Activated T-cell treated with anti-CD3 and anti-CD28 coated beads, Interleukin-2, amount 50 U/mL, for 72 hours (primary cell): ENCODE results near the gene C1orf226. TPM values are rescaled to one million over a fixed set of nuclear protein-coding genes. Genes with fewer than 3 reads are reported as not detected.

Experiments
- ATAC-seq, 2 donors: fragments of 150-1000 bp; cut with Tn5 transposase; replicated peaks in 1 of 2; 2 replicates each; pipeline ENCODE4 v1.10.0; 2021; ENCODE audit warnings: moderate library complexity in 2 of 2, mild to moderate bottlenecking in 1 of 2
- DNase-seq, 2 donors: peaks; one replicate each; pipeline ENCODE4 v3.0.0; 2021 to 2022; ENCODE audit warnings: mixed read lengths in 1 of 2
- H3K27ac Mint-ChIP-seq: one replicate; pipeline ENCODE4 v1.8.0; 2022; ENCODE audit warnings: mild to moderate bottlenecking, moderate library complexity, mixed read lengths
- H3K27me3 Mint-ChIP-seq: one replicate; pipeline ENCODE4 v1.8.0; 2022; ENCODE audit warnings: low read depth, mixed read lengths
- H3K36me3 Mint-ChIP-seq, 2 donors: one replicate each; pipeline ENCODE4 v1.8.0; 2022; ENCODE audit warnings: mixed read lengths in 2 of 2, mild to moderate bottlenecking in 1 of 2; ENCODE audit not compliant: insufficient read depth in 2 of 2
- H3K4me1 Mint-ChIP-seq: one replicate; pipeline ENCODE4 v1.8.0; 2022; ENCODE audit warnings: low read depth, mixed read lengths
- H3K4me3 Mint-ChIP-seq, 2 donors: one replicate each; pipeline ENCODE4 v1.8.0; 2022; ENCODE audit warnings: mild to moderate bottlenecking in 2 of 2, mixed read lengths in 2 of 2, moderate library complexity in 2 of 2
- H3K9me3 Mint-ChIP-seq, 2 donors: one replicate each; pipeline ENCODE4 v1.8.0; 2022; ENCODE audit warnings: mixed read lengths in 2 of 2
- total RNA-seq, 2 donors: library from RNA; stranded (reverse); gene quantifications; one replicate each; pipeline ENCODE4 v1.2.3, GENCODE V29; 2022

The C1orf226 gene
- total RNA-seq, 2 donors from 2014 or later, result 0.19 to 0.26 TPM

DNA sequence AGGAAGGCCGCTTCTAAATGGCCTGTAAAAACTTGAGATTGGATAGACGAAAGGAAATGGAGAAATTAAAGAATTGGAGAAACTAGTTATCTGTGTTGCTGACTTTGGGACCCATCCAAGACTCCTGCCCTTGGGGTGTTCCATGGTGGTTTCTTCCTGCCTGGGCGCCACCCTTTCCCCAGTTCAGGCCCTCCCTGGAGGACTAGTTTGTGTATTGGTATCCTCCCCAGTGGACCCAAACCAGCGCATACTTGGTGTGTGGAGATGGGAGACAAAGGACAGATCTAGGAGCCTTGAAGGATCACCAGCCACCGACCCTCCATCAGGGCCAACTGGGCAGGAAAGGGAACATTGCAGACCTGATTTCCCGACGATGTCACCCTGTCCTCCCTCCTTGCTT is 12.0 kb upstream of the C1orf226 start:
- Mint-ChIP-seq H3K9me3 (no peaks in the 10 kb centered on the region), H3K27me3 (no peaks in the 10 kb centered on the region), H3K4me1 (no peaks in the 10 kb centered on the region), H3K4me3 (no peak overlapping the region), H3K36me3 (no peaks in the 10 kb centered on the region), H3K27ac (no peak overlapping the region)
- no peak for DNase-seq
- no peak for ATAC-seq

DNA sequence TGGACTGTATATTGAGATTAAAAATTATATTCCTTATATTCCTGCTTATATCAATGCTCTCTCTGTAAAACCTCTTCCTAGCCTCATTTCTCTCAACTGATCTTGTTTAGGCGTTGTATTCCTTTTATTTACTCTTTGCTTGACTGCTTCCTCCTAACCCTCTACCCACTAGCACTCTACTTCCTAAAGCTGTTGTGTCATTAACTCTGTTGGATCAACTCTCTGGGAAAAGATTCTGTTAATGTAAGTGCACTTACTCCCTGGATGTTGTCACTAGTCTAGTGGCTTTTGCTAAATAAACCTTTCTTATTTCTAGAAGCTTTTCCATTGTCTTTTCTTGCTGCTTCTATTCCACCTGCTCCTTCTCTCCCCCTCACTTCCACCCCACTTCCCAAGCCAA is 11.4 kb upstream of the C1orf226 start:
- Mint-ChIP-seq H3K9me3 (no peaks in the 10 kb centered on the region), H3K36me3 (no peaks in the 10 kb centered on the region), H3K4me3 (no peak overlapping the region), H3K27me3 (no peaks in the 10 kb centered on the region), H3K4me1 (no peaks in the 10 kb centered on the region), H3K27ac (no peak overlapping the region)
- no peak for DNase-seq
- no peak for ATAC-seq

DNA sequence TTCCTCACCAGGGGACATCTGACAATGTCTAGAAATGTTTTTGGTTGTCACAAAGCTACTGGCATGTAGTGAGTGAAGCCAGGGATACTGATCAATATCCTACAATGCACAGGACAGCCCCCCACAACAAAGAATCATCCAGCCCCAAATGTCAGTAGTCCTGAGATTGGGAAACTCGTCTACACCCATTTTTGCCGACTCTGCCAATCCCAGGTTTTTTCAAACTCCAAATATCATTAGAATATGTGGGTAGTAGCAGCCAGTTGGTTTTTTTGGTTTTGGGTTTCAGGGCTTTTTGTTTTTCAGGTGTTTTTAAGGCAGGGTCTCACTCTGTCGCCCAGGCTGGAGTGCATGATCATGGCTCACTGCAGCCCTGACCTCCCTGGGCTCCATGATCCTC is 10.8 kb upstream of the C1orf226 start:
- no peak for DNase-seq
- Mint-ChIP-seq H3K36me3 (no peaks in the 10 kb centered on the region), H3K27ac (no peak overlapping the region)

DNA sequence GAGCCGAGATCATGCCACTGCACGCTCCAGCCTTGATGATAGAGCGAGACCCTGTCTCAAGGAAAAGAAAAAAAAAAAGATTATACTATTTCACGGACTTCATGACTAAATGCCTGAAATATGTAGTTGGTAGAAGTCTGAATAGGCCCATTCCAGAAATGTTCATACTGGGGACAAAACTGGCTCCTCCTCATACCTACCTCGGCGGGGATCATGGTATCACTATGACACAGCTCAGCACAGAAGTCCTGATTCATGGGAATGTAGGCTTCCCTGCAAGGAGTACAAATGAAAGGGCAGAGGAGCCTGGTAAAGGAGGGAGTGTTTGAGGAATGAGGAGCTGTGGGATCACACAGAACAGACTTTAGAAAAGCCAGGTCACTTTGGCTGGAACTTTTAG is 9.9 kb upstream of the C1orf226 start:
- Mint-ChIP-seq H3K4me1 (no peaks in the 10 kb centered on the region), H3K27me3 (no peaks in the 10 kb centered on the region), H3K36me3 (no peaks in the 10 kb centered on the region), H3K27ac (no peak overlapping the region), H3K9me3 (no peaks in the 10 kb centered on the region), H3K4me3 (no peak overlapping the region)
- DNase-seq (no peak), ATAC-seq (no peak)

More for the DNA sequence above, 10.8 kb upstream of the C1orf226 start:
- Mint-ChIP-seq H3K27me3 (no peaks in the 10 kb centered on the region), H3K4me3 (no peak overlapping the region), H3K4me1 (no peaks in the 10 kb centered on the region), H3K9me3 (no peaks in the 10 kb centered on the region)
- ATAC-seq, result no peak

DNA sequence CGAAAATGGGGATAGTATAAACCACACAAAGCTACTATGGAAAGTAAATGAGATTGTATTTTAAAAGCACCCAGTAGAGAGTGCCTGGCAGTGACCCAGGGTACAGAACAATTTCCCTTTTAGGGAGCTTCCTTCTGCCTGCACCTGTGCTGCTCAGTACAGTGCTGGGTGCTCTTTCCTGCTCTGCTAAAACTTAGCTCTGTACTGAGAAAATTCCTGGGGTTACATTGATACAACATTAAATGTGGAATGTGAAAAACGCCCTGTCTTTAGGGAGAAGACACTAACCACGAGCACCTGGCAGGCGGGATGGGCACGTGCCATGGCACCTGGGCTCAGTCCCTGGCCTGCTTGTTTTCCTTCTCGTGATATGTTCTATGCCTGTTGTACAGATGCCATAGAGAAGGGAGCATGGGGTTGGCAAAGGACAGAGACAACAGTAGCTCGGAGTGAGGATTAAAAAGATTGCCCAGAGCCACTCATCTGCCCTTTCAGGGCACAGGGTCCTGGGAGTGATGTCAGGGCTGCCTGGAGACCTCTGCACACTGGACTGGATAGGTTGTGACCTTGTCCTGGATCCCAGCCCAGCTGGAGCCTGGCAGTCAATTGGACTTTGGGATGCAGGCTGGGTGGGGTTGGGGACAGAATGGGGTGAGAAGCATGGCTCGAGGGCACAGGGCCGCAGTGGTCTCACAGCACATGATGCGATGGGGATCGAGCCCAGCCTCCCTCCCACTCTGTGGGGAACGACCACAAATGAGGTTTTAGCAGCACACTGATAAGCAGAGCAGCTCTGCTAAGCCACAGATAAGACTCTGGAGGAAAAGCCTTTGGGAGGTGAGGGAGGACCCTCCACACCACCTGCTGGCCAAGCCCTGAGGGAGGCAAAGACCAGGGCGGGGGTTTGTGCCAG is 9.1 kb upstream of the C1orf226 start:
- no peak overlapping the region for H3K27ac Mint-ChIP-seq
- ATAC-seq (no peak), DNase-seq (no peak)
- no peak overlapping the region for H3K4me3 Mint-ChIP-seq
- no peaks in the 10 kb centered on the region for H3K9me3 Mint-ChIP-seq
- H3K27me3 Mint-ChIP-seq, result no peaks in the 10 kb centered on the region
- H3K36me3 Mint-ChIP-seq, result no peaks in the 10 kb centered on the region
- H3K4me1 Mint-ChIP-seq, result no peaks in the 10 kb centered on the region

DNA sequence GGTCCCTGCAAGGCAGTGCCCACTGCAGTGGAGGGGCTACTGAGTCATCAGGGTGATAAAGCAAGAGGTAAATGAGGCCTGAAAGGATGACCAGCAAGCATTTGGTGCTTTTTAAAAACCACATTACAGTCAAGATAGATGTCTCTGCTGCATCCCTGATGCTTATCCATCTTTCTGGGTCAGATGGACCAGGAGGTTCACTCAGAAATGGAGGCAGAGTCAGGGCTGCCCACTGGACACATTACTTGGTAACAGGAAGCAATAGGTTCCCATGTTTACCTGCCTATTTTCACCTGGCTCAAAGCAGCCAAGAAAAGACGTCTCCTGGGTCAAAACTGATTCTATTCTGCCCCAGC is 8.5 kb upstream of the C1orf226 start:
- Mint-ChIP-seq H3K27ac (no peak overlapping the region), H3K4me3 (no peak overlapping the region), H3K27me3 (no peaks in the 10 kb centered on the region), H3K4me1 (no peaks in the 10 kb centered on the region), H3K9me3 (no peaks in the 10 kb centered on the region), H3K36me3 (no peaks in the 10 kb centered on the region)
- DNase-seq (no peak), ATAC-seq (no peak)

DNA sequence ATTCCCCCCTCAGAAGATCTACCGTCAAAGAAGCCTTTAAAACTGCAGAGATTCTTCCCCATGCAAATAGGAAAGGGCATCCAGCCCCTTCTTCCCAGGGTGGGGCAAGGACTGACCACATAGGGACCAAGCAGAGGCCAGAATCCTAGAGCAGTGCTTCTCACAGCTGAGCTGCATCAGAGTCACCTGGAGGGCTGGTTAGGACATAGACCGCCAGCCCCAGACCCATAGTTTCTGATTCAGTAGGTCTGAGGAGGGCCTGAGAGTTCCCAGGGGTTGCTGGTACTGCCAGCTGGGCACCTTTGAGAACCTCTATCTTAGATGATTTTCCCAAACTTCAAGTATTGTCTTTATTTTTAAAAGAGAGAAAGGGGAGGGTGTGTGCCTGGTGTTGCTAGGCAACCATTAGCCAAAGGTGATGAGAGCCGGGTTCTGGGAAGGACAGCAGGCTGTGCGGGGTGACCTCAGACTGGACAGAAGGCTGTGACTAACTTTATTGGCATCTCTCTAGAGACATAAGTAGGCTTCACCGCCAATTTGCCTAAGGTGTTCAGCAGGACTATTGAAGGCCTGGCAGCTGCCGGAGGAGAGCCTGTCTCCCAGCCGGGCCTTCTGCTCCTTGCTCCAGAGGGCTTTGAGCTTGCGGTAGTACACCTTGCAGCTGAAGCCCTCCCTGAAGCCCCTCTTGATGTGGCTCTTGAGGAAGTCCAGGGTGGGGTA is 7.8 kb upstream of the C1orf226 start:
- Mint-ChIP-seq H3K9me3 (no peaks in the 10 kb centered on the region), H3K27me3 (no peaks in the 10 kb centered on the region), H3K36me3 (no peaks in the 10 kb centered on the region), H3K4me1 (no peaks in the 10 kb centered on the region), H3K27ac (no peak overlapping the region), H3K4me3 (no peak overlapping the region)
- ATAC-seq (no peak), DNase-seq (no peak)

DNA sequence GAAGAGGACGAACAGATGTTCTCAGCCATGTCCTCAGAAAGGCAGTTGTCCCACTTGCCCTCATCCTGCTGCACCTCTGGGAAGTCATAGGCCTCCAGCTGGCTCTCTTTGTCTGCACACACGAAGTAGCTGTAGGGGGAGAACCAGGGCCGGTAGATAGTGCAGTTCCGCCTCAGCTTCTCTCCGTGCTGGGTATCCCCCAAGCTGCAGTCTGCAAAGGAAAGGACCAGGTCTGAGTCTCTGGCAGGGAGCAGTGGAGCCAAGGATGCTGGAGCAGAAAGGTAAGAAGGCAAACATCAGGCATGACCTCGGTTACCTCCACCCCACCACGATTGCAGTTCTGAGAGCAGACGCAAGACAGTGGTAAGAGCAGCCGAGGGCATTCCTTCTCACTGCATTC is 7.1 kb upstream of the C1orf226 start:
- Mint-ChIP-seq H3K4me3 (no peak overlapping the region), H3K9me3 (no peaks in the 10 kb centered on the region), H3K36me3 (no peaks in the 10 kb centered on the region), H3K27me3 (no peaks in the 10 kb centered on the region), H3K4me1 (no peaks in the 10 kb centered on the region), H3K27ac (no peak overlapping the region)
- no peak for DNase-seq
- no peak for ATAC-seq

DNA sequence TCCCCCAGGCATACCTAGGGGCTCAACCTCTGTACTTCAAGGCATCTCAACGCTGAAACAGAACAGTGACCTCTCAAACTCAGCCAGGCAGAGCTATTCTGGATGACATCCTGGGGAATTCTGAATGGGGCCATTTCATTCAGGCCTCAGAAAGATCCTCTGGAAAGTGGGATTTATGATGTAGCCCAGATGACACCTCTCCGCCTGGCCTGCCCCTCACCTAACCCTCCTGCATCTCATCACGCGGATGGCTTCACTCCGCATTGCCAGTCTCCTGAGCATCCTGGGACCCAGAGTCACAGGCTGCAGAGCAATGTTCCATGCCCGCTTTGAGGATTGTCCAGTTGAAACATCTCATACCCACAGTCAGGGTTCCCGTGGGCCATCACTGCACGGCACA is 6.1 kb upstream of the C1orf226 start:
- Mint-ChIP-seq H3K36me3 (no peaks in the 10 kb centered on the region), H3K27ac (no peak overlapping the region), H3K9me3 (no peaks in the 10 kb centered on the region), H3K27me3 (no peaks in the 10 kb centered on the region), H3K4me3 (no peak overlapping the region), H3K4me1 (no peaks in the 10 kb centered on the region)
- DNase-seq (no peak), ATAC-seq (no peak)

DNA sequence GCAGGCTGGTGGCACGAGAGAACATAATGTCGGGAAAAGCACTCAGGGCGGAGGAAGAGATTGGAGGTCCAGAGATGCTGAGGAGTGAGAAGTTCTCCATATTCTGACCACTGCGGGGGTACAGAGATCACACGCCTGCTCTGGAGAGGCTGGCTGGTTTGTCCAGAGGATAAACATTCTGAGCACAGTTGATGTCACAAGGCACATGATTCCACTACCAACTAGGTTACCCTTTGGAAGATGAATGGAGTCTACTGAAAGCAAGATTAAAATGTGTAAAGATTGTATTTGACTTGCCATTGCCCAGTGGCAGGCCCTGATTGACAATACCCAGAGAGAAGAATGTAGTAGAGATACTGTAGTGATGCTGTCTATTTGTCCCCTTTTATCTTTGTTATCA is 4.8 kb upstream of the C1orf226 start, which contains the start of gene SPATA46:
TSS of gene SPATA46 (minus strand) at position 164 of the 400 bp plus-strand sequence. CDS start at position 100, 64 bp downstream.
- H3K4me1 Mint-ChIP-seq, result no peaks in the 10 kb centered on the region
- H3K36me3 Mint-ChIP-seq, result no peaks in the 10 kb centered on the region
- DNase-seq, result no peak
- no peak within 1 kb of the TSS for H3K4me3 Mint-ChIP-seq
- no peak within 1 kb of the TSS for H3K27ac Mint-ChIP-seq
- H3K27me3 Mint-ChIP-seq, result no peaks in the 10 kb centered on the region
- ATAC-seq, result no peak
- H3K9me3 Mint-ChIP-seq, result no peaks in the 10 kb centered on the region

DNA sequence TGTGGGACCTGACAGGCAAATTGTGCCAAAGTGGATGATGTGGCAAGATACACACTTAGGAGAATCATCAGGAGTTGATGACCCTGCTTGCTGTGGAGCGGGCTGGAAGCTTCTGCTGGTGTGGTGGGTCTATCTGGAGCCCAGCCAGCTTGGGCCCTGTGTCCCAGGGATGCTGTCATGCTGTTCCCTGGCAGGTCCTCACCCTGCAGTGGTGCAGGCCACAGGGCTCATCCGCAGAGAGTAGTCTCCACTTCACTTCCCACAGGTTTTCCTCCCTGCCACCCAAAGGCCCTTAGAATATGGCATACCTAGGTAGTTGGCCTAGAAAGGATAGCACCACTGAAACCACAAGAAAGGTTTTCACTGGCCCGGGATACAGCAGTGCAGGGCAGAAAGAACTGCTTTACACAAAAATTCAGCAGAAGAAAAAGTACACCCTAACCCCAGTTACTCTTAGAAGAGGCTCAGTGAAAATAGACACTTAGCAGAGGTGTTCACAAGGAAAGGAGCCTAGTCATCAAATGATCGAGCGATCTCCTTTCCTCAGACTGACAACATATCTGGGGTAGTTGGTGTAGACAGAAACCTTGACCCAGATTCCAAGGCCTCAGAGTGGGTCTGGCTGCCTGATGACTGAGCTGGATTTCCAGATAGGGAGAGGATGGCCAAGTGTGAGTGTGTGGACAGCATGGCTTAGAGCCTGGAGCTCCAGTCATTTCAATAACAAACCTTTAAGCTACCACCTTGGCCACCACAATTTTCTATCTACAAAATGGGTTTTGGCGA is 1.3 kb upstream of the C1orf226 start:
- no peak overlapping the region for H3K4me3 Mint-ChIP-seq
- no peak for DNase-seq
- H3K4me1 Mint-ChIP-seq, result no peaks in the 10 kb centered on the region
- no peaks in the 10 kb centered on the region for H3K36me3 Mint-ChIP-seq
- H3K27ac Mint-ChIP-seq, result no peak overlapping the region
- no peaks in the 10 kb centered on the region for H3K27me3 Mint-ChIP-seq
- no peak for ATAC-seq
- no peaks in the 10 kb centered on the region for H3K9me3 Mint-ChIP-seq

DNA sequence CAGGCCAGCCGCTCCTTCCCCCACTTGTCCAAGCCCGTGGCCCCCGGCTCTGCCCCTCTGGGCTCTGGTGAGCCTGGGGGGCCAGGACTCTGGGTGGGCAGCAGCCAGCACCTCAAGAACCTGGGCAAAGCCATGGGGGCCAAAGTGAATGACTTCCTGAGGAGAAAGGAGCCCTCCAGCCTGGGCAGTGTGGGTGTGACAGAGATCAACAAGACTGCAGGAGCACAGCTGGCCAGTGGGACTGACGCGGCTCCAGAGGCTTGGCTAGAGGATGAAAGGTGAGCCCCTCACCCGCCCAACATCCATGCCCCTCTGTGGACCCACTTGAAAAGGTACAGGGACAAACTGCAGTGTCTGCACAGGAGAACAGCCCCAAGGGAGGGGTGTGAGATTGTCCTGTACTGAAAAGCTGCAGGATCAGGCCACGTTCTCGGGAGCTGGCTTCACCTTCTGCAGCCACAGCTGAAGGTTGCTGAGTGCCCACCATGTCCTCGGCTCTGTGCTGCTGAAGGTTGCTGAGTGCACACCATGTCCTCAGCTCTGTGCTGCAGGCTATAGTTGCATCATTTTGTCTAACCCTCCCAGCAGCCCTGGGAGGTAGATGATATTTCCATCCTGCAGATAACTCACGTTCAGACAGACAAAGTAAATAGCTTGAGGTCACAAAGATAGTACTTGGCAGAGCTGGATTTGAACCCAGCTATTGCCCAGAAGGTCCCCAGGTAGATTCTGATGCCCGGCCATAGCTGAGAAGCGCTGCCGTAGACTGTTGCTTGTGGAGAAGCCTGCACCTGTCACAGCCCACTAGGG is 618 bp downstream of the C1orf226 start:
- Mint-ChIP-seq H3K9me3 (no peaks in the 10 kb centered on the region), H3K4me1 (no peaks in the 10 kb centered on the region), H3K36me3 (no peaks in the 10 kb centered on the region), H3K4me3 (no peak overlapping the region), H3K27me3 (no peaks in the 10 kb centered on the region), H3K27ac (no peak overlapping the region)
- DNase-seq (no peak), ATAC-seq (no peak)
